ENCODE results near the gene KCTD19.
A peak's percentile ranks its signal among the peaks of the same experiment; 100 is the strongest.

The KCTD19 gene

GRCh38 chr16:67258161-67258835, 68.2 kb downstream of the KCTD19 start:
- no peak for DNase-seq (ENCODE audit: low spot score)

- no peak for DNase-seq (ENCODE audit: low spot score)
Observed at GRCh38 chr16:67257486-67258160, 68.9 kb downstream of the KCTD19 start.

GRCh38 chr16:67256701-67257230, 69.8 kb downstream of the KCTD19 start:
- no peak for DNase-seq (ENCODE audit: low spot score)

GRCh38 chr16:67255553-67256221, 70.9 kb downstream of the KCTD19 start:
- no peak for DNase-seq (ENCODE audit: low spot score)

- DNase-seq (ENCODE audit: low spot score) = no peak
Observed at GRCh38 chr16:67254801-67255552, 71.6 kb downstream of the KCTD19 start.

- DNase-seq (ENCODE audit: low spot score) = peak; percentile 79
Observed at GRCh38 chr16:67252609-67253497, 73.7 kb downstream of the KCTD19 start.

- DNase-seq (ENCODE audit: low spot score) = no peak
Observed at GRCh38 chr16:67250045-67250327, 76.6 kb downstream of the KCTD19 start.

GRCh38 chr16:67249178-67250044, 77.1 kb downstream of the KCTD19 start:
- DNase-seq (ENCODE audit: low spot score) = no peak

GRCh38 chr16:67248401-67249177, 78.0 kb downstream of the KCTD19 start, which contains the start of gene SLC9A5:
TSS of gene SLC9A5 (plus strand) at chr16:67248979. CDS start at chr16:67249015, 36 bp downstream.
- no peak for DNase-seq (ENCODE audit: low spot score)

- DNase-seq (ENCODE audit: low spot score) = no peak
Observed at GRCh38 chr16:67248073-67248400, 78.5 kb downstream of the KCTD19 start.

- DNase-seq (ENCODE audit: low spot score) = peak; percentile 96
Observed at GRCh38 chr16:67247192-67248072, 79.1 kb downstream of the KCTD19 start, which contains the start of gene FHOD1. TSS of gene FHOD1 (minus strand) at chr16:67247481. CDS start at chr16:67247410, 71 bp downstream.

GRCh38 chr16:67246756-67247191, 79.8 kb downstream of the KCTD19 start:
- no peak for DNase-seq (ENCODE audit: low spot score)

- DNase-seq (ENCODE audit: low spot score) = peak; percentile 66
Observed at GRCh38 chr16:67246081-67246755, 80.3 kb downstream of the KCTD19 start.

GRCh38 chr16:67245674-67246080, 80.9 kb downstream of the KCTD19 start:
- DNase-seq (ENCODE audit: low spot score) = no peak

- no peak for DNase-seq (ENCODE audit: low spot score)
Observed at GRCh38 chr16:67245186-67245585, 81.4 kb downstream of the KCTD19 start.

GRCh38 chr16:67244387-67245185, 82.0 kb downstream of the KCTD19 start:
- peak; percentile 68 for DNase-seq (ENCODE audit: low spot score)

GRCh38 chr16:67243481-67243880, 83.1 kb downstream of the KCTD19 start:
- no peak for DNase-seq (ENCODE audit: low spot score)
